UCSD-AML1 (cell line): ENCODE data around the gene PIK3R5.

Experiments used
- DNase-seq: peaks from one replicate; lab custom pipeline; 2025; ENCODE audit not compliant: unreplicated experiment; lab: John Stamatoyannopoulos, UW

PIK3R5 gene, protein sequence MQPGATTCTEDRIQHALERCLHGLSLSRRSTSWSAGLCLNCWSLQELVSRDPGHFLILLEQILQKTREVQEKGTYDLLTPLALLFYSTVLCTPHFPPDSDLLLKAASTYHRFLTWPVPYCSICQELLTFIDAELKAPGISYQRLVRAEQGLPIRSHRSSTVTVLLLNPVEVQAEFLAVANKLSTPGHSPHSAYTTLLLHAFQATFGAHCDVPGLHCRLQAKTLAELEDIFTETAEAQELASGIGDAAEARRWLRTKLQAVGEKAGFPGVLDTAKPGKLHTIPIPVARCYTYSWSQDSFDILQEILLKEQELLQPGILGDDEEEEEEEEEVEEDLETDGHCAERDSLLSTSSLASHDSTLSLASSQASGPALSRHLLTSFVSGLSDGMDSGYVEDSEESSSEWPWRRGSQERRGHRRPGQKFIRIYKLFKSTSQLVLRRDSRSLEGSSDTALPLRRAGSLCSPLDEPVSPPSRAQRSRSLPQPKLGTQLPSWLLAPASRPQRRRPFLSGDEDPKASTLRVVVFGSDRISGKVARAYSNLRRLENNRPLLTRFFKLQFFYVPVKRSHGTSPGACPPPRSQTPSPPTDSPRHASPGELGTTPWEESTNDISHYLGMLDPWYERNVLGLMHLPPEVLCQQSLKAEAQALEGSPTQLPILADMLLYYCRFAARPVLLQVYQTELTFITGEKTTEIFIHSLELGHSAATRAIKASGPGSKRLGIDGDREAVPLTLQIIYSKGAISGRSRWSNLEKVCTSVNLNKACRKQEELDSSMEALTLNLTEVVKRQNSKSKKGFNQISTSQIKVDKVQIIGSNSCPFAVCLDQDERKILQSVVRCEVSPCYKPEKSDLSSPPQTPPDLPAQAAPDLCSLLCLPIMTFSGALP

DNA sequence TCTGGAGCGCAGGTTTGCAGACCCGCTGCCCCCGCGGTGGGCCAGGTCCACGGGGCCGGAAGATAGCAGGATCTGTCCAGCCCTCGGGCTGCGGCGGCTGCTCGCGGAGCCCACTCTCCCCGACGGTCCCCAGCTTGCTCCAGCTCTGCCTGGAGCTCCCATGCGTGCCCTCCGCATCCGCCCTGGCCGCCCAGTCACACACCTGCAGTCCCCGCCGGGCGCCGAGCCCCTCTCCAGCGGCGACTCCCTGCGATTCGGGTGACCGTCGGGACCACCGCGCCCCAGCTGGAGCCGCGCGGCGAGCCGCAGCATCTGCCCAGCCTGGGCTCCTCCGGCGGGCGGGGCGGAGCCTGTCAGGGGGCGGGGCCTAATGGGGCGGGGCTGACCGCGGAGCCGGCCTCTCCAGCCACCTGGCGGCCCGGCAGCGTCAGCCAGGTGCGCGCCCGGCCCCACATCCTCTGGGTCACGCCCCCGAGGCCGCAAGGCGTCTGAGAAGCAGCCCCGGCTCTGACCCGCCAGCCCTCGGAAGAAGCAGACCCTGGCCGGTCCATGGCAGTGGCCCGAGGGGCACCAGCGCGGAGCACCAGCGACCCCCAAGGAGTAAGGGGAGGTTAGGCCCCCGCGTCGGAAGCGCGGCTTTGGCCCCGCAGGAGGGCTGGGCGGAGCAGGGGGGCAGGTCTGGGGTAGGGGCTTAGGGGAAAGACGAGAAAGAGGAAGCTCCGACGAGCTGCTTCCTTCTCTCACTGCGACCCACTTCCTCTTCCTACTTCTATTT is at the start of gene PIK3R5:
Gene PIK3R5 (minus strand): TSS at position 314 of the 775 bp plus-strand sequence. CDS start 54,213 bp downstream, outside the sequence.
- peak; percentile 88 for DNase-seq

DNA sequence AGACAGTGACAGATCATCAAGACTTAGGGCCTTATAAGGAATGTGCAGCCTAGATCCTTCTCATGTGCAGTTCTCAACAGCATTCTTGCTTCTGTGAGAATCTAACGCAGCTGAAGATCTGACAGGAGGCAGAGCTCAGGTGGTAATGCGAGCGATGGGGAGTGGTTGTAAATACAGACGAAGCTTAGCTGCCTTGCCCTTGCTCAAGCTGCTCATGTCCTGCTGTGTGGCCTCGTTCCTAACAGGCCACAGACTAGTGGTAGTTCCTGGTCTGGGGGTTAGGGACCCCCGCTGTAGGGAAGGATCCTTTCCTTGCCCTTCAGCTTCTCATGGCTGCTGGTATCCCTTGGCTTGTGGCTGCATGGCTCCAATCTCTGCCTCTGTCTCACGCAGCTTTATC is 45.5 kb upstream of the PIK3R5 start:
- no peak for DNase-seq

DNA sequence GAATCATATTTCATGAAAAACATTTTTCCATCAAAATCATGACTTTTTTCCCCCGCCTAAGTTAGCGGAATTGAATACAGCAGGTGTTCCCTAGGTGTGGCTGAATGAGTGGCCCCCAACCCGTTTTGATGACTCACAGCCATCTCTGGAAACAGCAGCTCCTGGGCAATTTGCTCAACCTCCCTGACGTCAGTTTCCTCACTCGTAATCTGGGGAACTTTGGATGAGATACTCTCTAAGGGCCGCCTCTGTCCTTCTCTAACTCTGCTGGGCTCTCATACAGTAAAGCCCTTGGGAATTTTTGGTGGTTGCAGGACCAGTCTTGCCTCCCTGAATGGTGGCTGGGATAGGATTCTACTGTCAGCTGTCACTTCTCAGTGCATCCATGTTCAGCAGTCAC is 44.2 kb upstream of the PIK3R5 start:
- DNase-seq, result no peak

DNA sequence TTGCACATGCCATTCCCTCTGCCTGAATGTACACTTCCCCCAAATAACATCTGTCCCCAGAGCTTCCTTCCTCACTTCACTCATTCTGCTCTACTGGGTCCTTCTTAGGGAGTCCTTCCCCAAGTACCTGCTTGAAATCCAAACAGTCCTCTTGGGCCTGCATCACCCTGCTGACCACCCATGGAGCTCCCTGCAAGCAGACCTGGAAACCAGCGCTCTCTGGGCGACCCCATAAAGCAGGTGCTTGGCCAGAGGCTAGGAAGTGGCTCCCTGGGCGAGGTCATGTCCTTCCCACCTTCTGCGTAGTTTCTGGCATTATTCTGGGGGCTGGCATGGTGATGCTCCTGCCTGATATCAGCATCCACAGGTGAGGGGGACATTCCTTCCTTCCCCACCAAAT is 43.6 kb upstream of the PIK3R5 start:
- DNase-seq, result no peak

DNA sequence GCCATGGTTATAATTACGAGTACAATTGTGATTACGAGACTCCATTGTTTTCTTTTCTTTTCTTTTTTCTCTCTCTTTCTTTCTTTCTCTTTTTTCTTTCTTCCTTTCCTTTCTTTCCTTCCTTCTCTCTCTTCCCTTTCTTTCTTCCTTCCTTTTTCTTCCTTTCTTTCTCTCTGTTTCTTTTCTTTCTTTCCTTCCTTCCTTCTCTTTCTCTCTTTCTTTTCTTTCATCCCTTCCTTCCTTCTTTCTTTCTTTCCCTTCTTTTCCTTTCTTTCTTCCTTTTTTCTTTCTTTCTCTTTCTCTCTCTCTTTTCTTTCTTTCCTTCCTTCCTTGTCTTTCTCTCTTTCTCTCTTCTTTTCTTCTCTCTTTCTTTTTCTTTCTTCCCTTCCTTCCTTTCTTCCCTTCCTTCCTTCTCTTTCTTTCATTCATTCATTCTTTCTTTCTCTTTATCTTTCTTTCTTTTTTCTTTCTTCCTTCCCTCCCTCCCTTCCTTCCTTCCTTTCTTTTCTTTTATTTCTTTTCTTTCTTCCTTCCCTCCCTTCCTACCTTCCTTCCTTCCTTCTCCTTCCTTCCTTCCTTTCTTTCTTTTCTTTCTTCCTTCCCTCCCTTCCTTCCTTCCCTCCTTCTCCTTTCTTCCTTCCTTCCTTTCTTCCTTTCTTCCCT is 41.7 kb upstream of the PIK3R5 start:
- DNase-seq, result no peak

DNA sequence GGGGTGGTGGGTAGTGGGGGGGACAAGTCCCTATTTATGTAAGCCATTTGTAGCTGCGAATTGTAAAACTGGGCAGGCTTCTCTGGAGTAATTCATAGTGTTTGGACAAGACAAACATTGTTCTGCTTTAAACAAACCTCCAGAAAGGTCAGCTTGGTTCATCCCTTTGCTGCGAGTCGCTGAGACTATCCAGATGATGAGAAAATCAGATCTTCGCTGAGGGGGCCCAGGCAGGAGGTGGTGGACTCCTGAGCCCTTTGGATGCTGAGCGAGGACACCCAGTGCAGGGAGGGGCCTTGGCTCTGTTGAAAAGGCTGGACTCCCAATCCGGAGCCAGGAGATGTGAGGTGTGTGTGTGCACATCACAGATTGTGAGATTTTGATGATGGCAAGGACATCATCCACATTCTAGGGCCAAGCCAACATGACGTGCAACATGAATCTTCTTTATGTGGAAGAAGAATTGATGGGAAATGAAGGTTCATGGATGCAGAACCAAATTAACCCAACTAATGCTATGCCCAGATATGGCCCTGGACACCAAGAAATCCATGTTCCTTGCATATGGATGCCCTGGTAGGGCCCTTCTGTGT is 40.8 kb upstream of the PIK3R5 start:
- no peak for DNase-seq

DNA sequence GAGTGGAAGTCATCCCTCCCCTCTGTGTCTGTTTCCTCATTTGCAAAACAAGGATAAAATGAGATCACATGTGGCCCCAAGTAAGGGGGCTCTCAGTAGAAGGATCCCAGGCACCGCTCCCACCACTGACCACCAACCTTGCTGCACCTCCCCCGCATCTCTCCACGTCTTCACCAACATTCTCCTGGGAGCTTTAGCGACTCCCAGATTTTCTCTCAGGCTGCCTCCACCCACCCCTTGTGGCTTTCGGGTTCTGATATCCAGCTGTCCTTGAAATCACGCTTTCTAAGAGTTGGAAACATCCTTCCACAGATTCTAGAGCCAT is 39.4 kb upstream of the PIK3R5 start:
- no peak for DNase-seq

DNA sequence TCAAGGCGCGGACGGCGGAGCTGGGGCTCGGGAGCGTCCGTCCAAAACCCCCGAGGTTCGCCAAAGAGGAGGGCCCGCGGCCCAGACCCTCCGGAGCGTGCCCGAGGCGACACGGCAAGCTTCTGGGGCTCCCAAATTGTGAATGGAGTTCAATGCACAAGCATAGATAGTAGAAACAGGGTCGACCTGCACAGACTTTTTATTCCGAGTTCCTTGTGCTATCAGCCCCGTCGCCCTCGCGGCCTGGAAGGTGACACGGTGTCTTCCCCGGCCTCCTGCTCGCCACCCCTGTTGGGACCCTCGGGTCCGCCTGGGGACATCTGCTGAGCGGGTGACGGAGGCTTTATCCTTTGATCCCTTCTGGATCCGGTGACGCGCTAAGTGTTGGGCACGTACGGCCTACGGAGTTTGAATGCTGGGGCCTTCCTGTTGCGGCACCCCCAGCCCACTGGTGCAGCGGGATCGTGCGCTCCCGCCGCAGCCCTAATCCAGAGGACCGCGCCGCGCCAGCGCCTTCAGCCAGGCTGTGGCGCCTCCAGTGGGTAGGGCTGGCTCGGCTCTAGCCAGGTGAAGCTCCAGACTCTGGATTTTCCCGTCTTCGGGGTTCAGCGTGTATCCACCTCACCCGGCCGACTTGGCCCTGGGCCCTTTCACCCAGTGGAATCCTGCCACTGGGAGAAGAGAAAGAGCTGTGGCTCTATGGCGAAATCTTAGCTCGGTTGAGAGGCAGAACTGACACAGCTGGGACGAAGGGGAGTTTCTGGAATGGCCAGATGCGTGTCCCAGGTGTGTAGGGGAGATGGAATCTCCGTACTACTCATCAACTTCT is 38.8 kb upstream of the PIK3R5 start:
- DNase-seq, result no peak

DNA sequence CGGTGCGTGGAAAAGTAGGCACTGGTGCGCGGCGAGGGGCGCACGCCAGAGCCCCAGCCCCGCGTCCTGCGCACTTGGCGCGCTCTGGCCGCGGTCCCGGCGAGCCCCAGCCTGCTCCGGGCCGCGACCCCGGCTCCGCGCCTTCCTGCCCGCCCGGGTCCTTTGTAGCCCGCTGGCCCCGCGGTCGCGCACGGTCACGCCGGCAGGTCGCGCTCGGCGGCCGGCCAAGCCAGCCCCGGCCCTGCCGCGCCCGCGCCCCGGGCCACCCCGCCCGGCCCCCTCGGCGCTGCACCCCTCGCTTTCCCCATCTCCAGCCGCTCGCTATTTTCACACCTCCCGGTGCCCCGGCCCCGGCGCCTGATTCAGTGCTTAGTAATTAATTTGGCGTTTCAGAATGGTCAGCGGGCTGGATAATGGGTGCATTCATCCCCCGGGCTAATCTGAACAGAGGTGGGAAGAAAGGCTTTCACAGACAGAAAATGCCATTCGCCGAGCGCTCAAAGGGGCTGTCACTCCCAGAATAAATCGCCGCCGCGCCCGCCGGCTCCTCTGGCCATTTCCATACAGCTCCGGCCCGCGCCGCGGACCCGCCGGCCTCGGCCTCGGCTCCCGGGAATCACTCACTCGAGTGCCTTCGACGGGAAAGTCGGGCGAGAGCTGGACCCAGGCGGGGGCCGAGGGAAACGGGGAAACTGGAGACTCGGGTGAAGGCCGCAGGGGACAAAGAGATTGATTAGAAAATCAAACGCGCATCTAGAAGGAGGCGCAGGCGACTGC is 38.0 kb upstream of the PIK3R5 start:
- no peak for DNase-seq

DNA sequence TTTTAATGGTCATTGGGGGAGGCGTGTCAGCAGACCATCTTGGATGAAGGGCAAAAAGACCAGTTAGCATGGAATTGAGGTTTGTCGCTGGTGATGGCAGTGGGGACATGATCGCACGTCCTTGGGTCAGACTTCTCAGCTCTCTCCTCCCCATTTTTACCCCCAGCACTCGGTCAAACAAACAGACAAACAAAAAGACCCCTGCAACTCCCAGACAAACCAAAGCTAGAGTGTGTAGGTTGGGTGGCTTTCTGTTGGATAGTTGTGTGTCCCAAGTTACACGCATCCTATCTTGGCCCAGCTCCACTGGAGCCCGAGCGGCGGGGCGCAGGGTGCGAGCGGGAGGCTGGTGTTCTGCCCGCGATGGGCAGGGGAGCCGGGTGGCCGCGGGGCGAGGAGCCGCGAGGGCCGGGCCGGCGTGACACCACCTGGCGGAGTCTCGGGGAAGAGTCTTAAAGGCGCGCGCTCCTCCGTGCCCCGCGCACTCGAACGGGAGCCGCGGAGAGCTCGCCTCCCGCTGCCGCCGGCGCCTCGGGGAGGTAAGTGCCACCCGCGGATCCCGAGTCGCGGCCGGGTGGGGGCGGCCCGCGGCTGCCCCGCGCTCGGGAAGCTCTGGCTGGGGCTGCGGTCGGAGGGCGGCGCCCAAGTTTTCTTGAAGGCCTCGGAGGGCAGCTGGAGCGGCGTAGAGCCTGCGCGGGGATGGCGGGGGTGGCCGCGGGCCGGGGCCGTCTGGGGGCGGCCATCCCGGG is 37.3 kb upstream of the PIK3R5 start:
- no peak for DNase-seq

DNA sequence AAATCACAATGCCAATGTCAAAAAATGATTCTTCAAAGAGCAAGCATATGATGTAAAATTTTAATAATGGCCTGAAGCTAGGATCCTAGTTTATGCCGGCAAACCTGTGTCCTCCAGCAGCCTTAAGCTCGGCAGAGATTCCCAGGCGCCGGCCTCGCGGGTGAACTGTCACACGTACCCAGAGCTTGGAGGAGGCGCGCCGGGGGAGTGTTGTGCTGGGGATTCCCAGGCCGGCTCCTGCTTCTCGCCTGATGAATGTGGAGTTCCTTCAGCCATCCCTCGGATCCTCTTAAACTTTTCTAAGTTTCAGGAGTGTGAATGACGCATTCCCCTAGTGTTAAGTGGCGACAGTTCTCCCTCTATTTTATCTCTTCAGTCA is 36.7 kb upstream of the PIK3R5 start:
- no peak for DNase-seq

DNA sequence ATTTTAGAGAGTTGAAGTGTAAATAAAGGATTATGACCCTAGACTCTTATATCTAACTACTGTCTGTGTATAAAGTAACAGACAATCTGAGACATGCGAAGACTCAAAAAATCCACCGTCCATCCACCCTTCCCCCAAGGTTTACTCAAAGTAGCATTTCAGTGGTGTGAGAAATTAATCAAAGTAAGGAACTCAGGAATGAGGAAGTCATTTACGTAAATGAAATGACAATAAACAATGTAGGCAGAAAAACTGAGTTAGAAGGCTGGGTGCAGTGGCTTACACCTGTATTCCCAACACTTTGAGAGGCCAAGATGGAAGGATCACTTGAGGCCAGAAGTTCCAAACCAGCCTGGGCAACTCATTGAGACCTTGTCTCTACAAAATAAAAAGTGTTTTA is 36.1 kb upstream of the PIK3R5 start:
- no peak for DNase-seq

DNA sequence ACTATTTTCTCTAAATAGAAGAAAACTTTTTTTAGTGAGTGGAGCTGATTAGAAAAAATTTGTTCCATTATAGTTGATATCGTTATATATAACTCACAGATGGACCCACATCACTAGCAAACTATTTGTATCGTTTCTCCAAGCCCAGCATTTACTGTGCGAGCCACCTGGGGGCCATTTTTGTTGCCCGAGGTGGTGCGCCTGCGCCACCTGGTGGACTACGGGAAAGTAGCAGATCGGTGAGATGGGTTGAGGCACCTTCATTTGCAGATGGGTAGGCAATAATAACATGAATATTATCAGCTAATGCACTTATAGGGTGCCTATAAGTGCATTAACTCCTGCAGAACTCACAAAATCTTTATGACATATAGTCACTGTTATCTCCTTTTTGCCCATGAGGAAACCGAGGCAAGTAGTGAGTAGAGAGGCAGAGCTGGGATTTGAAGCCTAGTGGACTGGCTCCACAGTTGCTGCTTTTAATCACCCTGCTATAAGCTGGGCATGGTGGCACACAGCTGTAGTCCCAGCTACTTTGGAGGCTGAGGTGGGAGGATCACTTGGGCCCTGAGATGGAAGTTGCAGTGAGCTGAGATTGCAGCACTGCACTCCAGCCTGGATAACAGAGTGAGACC is 32.6 kb upstream of the PIK3R5 start:
- DNase-seq, result peak; percentile 65

DNA sequence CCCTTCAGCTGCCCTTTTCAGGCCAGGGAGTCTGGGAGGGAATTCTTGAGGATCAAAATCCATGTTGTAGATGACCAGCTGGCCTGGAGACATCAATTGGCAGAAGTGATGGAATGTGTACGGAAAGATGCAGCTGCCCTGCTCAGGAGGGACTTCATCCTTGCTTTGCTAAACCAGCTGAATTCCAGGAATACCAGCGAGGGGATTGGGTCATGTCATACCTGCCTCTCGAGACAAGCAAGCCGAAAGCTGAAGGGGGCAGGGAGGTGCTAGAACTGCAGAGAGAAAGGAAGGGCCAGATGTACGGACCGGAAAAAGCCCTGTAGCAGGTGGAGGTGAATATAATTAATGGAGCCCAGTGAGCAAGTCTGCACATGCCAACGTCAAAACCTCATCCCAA is 30.2 kb upstream of the PIK3R5 start:
- no peak for DNase-seq

DNA sequence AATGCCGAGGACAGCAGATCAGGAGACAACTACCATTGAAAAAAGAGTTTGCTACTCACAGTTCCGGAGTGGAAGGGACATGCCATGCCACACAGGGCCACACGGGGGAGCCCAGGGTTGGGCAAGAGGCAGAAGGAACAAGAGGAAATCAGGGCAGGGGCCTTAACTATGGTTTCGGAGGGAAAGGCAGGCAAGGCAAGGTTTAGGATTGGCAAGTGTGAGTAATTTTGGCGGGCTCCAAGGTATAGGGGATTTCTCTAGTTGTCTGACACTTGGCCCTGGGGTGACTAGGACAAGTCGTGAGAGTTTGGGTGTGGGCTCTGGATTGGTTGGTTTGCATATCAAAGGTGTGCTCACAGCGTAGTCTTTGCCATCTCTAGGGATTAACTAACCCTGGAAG is 28.8 kb upstream of the PIK3R5 start:
- peak; percentile 73 for DNase-seq

DNA sequence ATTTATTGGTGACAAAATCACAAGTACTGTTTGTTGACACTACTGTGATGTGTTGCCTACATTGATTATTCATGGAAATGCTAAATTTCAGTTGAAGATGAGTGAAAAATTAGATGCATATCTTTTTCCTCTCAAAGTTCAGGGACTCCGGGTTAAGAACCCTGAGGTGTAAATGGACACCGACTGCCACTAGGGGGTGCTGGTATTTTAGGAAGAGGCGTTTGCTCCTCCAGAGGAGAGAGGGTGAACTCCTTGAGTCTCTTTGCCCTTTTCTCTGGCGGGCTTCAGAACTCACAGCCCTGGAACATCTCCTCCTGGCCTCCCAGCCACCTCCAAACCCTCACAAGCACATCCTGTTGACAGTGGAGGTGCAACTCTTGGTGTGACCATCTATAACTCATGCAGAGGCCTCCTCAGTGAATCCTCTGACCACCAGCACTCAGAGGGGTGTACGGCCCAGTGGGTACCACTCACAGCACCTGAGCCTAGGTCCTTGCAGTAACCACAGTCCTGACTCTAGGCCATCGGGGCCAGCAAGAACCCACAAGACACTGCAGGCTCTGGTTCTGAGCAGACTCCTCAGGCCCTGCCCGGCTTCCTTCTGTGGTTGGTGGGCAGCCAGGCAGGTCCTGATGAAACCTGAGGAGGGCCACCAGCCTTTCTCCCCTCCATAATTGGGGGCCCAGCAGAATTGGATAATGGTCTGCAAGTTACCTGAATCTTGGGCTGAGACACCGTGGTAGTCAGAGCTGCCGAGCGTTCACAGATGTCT is 26.2 kb upstream of the PIK3R5 start:
- DNase-seq, result peak; percentile 50
